HG03354 (cell line): ENCODE data around the gene UGT1A3.

Experiments
- ATAC-seq: cut with Tn5 transposase; IDR thresholded peaks from one replicate; pipeline ENCODE4 v1.9.1; 2021; ENCODE audit warnings: mild to moderate bottlenecking; ENCODE audit not compliant: unreplicated experiment, poor library complexity, severe bottlenecking

UGT1A3 gene

DNA sequence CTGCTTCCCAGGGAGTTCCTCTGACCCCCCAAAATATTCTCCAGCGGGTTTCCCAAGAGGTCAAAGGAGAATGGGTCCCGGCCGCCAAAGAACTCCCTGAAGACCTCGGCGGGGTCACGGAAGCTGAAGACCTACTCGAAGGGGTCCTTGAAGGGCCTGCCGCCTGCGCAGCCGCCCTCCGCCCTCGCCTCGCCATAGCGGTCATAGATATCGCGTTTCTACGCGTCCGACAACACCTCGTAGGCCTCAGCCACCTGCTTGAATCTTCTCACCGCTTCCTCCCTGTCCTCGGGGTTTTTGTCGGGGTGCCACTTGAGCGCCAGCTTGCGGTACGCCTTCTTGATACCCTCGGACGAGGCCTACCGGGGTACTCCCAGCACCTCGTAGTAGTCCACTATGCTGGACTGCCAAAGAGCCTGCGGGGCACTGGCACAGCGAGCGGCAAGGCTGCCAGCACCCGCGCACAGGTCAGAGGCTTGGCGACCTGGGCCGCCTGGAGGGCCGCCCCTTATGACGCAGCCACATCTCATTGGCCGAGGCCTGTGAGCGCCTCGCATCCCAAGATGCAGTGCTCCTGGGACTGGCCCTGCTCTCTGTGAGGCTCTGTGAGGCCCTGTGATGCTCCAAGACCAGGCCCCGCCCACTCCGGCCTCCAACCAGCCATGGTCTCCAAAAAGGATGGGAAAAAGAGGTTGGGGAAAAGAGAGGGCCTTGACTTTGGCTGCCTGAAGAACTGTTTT, 26.2 kb downstream of the UGT1A3 start:
- no peak for ATAC-seq

DNA sequence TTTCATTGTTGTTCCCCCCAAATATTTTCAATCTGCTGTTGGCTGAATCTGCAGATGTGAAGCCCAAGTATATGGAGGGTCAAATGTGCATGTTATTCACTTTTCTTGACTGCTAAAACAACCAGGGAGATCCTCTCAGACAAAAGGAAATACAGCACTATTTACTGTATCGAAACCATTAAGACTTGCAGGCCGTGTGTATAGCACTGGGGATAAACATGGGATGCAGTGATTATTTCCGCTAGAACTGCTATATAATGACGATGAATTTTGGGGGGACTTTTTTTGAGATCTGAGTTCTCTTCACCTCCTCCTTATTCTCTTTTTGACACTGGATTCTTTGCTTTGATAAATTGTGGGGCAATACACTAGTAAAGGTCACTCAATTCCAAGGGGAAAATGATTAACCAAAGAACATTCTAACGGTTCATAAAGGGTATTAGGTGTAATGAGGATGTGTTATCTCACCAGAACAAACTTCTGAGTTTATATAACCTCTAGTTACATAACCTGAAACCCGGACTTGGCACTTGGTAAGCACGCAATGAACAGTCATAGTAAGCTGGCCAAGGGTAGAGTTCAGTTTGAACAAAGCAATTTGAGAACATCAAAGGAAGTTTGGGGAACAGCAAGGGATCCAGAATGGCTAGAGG, 27.7 kb downstream of the UGT1A3 start:
- ATAC-seq: no peak

DNA sequence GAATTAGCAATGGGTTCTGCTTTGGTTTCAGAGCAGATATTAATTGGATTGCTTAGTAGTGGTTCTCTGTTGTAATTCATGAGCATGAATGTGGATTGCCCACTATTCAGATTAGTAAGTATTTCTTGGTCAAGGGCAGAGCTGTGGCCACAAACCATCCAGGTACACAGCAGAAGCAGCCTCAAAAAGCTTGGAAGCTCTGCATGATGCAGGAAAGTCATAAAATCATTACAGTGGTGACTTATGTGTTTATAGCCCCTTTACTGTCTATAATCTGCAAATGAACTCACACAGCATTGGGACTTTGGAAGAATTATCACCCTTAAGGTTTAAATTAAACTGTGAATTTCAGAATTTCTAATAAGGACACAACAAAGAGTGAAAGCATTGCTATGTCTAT, 29.3 kb downstream of the UGT1A3 start:
- no peak for ATAC-seq

DNA sequence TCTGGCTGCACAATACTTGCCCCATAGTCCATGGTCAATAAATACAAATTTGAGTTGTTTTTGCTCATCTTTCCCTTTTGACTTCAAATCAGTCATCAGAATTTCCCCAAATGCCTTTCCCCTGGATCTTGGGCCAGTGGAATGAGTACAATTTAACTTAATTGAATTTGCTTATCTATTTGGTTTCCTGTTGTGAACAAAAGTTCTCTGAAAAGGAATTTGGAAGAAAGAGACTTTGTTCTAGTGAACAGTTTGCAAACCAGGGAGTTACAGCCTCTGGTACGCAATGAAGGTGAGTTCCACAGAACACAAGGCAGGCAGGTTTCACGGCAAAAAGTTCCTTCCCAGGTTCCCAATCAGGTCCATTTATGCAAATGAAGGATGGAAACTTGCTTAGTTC, 30.0 kb downstream of the UGT1A3 start:
- no peak for ATAC-seq

DNA sequence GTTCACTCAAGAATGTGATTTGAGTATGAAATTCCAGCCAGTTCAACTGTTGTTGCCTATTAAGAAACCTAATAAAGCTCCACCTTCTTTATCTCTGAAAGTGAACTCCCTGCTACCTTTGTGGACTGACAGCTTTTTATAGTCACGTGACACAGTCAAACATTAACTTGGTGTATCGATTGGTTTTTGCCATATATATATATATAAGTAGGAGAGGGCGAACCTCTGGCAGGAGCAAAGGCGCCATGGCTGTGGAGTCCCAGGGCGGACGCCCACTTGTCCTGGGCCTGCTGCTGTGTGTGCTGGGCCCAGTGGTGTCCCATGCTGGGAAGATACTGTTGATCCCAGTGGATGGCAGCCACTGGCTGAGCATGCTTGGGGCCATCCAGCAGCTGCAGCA, 31.2 kb downstream of the UGT1A3 start, which contains the start of gene UGT1A1:
TSS of gene UGT1A1 (plus strand) at position 228 of the 400 bp plus-strand sequence. CDS start at position 246, 18 bp downstream.
- no peak for ATAC-seq

DNA sequence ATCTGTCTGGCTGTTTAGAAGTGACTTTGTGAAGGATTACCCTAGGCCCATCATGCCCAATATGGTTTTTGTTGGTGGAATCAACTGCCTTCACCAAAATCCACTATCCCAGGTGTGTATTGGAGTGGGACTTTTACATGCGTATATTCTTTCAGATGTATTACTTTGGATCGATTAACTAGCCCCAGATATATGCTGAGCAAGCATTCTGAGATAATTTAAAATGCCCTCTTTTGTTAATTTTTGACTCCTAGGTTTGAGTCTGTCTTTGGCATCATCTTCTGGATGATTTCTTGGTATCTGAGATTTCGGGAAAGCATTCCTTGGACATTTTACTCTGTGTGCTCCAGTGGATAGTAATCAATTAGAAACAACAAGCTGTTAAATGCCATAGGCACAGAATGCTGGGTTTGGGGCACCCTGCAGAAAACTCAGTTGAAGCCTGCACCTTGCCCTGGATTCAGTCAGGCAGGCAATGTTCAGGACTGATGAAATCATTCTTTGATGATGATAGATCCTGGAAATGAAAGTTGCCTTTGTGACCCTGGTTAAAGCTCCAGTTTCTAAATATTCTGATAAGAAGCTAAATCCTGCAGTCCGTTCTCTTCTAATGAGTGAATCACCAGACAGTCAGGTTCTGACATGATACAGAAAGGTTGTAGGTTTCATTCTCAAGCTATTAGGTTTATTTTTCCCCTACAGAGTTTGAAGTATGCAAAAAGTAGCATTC, 32.4 kb downstream of the UGT1A3 start:
- no peak for ATAC-seq

DNA sequence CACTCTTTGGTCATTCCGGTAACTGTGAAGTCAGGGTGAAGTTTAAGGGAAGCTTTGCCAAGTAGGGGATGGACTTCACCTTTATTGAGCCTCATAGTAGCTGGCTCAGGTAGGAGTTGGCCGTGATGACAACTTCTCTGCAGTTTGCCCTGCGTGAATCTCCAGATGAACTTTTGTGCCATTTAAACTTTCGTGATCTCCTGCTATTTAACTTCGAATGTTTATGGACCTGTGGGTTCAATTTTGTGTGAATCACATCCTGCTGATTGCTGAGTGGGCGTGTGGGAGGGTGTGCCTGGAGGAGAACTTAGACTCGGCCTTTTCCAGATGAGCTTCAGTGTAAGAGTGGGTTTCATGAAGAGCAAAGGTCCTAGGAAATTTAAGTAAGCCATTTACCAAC, 35.4 kb downstream of the UGT1A3 start:
- no peak for ATAC-seq

DNA sequence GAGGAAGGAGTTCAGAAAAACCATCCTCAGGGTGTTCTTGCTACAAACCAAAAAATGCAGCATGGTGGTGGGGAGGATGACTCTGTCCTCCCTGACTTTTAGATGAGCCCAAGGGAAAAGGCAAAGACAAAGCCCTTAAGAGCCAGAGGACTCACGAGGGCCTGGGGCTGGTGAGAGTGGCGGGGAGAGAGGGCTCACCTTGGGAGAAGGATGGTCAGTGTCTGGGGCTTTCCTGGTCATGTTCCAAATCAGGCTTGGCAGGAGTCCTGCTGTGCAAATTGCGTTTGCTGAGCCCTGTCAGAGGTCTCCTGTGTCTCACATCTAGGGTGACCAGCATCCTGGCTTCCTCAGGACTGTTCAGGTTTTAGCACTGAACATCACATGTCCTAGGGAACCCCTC, 35.9 kb downstream of the UGT1A3 start:
- no peak for ATAC-seq

DNA sequence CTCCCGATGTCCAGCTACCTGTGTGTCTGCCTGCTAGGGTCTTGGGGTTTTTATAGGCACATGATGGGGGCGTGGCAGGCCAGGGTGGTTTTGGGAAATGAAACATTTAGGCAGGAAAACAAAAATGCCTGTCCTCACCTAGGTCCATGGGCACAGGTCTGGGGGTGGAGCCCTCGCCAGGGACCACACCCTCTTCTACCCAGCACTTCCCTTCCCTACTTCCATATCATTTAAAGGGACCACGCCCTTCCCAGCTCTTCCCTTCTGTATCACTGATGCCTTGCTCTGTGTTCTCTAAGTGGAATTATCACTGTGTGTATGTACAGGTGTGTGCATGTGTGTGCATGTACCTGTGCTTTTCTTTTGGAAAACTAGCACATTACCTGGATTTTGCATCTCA, 37.6 kb downstream of the UGT1A3 start:
- ATAC-seq: no peak

DNA sequence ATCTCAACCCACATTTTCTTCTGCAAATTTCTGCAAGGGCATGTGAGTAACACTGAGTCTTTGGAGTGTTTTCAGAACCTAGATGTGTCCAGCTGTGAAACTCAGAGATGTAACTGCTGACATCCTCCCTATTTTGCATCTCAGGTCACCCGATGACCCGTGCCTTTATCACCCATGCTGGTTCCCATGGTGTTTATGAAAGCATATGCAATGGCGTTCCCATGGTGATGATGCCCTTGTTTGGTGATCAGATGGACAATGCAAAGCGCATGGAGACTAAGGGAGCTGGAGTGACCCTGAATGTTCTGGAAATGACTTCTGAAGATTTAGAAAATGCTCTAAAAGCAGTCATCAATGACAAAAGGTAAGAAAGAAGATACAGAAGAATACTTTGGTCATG, 39.2 kb downstream of the UGT1A3 start:
- no peak for ATAC-seq

DNA sequence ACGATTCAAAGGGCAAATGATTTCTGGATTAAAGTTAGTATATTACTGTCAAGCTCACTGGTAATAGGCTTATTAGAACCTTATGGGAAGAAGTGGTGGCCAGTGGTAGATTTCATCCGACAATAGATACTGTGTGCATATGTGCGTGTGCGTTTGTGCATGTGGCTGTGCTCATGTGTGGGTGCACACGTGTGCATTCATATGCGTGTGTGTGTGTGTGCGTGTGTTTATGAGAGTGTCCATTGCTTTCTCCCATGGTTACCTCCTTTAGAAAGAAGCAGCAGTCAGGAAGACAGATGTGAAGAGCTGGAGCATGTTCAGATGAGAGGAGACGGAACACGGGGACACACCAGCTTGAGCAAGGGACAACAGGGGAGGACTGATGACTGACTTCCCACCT, 40.4 kb downstream of the UGT1A3 start:
- ATAC-seq: no peak

DNA sequence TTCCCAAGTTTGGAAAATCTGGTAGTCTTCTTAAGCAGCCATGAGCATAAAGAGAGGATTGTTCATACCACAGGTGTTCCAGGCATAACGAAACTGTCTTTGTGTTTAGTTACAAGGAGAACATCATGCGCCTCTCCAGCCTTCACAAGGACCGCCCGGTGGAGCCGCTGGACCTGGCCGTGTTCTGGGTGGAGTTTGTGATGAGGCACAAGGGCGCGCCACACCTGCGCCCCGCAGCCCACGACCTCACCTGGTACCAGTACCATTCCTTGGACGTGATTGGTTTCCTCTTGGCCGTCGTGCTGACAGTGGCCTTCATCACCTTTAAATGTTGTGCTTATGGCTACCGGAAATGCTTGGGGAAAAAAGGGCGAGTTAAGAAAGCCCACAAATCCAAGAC, 43.3 kb downstream of the UGT1A3 start:
- no peak for ATAC-seq

DNA sequence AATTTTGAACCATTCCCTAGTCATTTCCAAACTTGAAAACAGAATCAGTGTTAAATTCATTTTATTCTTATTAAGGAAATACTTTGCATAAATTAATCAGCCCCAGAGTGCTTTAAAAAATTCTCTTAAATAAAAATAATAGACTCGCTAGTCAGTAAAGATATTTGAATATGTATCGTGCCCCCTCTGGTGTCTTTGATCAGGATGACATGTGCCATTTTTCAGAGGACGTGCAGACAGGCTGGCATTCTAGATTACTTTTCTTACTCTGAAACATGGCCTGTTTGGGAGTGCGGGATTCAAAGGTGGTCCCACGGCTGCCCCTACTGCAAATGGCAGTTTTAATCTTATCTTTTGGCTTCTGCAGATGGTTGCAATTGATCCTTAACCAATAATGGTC, 43.7 kb downstream of the UGT1A3 start:
- ATAC-seq: no peak

DNA sequence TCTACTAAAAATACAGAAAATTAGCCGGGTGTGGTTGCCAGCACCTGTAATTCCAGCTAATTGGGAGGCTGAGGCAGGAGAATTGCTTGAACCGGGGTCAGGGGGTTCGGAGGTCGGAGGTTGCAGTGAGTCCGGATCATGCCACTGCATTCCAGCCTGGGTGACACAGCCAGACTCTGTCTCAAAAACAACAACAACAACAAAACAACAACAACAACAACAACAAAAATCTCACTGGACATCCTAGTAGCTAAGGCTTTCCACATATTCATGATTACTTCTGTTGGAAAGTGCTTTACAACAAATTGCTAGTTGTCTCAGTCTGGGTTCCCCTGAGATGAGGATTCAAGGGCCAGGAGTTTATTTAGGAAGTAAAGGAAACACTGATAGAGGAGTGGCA, 45.0 kb downstream of the UGT1A3 start:
- ATAC-seq: no peak

DNA sequence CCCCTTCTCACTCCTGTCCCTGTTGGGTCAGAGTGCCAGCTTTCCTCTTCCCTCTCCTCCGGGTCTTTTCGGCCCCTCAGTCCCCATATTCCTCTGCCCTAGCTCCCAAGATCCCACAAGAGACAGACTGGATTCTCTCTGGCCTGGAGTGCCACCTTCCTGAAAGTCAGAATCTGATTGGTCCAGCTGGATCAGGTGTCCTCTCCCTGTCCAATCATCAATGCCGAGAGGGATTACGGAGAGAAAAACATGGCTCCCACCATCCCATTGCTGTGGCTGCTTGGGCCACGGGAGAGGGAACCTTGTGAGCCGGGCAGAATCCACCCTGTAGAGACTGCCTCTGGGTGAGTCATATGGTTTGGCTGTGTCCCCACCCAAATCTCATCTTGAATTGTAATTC, 46.6 kb downstream of the UGT1A3 start:
- ATAC-seq: no peak

DNA sequence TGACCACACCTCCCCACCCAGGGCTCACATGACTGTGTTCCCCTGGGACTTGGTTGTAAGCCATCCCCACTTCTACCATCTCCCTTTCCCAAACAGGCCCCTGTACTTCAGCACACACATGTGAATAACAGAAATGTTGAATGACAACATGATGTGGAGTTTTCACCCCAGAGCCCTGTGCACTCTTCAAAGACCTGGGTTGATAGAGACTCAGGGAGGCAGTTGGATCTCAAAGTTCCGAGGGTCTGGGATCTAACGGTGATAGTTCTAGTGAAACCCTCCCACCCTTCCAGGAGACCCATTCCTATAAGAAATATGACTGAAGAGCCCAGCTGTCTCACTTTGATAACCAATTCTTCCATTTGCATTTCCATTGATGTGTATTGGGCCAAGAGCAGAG, 49.2 kb downstream of the UGT1A3 start, which contains the start of gene MROH2A:
TSS of gene MROH2A (plus strand) at position 301 of the 400 bp plus-strand sequence. CDS start 1,029 bp downstream, outside the sequence.
- ATAC-seq: no peak

DNA sequence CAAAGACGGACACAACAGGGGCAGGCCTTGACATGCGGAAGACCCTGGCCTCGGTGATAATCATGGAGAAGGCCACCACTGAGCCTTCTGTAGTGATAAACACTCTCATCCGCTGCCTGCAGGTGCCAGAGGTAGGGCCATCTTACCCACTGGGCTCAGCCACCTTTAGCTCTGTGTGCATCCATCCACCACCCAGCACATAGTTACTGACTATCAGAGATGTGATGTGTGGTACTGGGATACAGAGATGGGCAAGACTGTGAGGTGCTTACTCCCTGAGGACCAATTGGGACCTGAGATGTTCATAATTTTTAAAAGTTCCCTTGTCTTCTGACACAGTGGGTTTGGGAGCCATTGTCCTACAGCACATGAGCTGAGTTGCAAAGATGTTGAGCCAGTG, 50.9 kb downstream of the UGT1A3 start:
- ATAC-seq: no peak

DNA sequence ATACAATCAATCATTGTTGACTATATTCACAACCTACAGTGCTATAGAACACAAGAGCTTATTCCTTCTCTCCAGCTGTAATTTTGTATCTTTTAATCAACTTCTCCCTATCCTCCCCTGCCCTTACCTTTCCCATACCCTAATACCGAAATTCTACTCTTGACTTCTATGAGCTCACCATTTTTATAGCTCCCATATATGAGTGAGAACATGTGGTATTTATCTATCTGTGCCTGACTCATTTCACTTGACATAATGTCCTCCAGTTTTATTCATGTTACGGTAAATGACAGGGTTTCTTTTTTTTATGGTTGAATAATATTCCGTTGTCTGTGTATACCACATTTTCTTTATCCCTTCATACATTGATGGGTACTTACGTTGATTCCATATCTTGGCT, 51.9 kb downstream of the UGT1A3 start:
- no peak for ATAC-seq

DNA sequence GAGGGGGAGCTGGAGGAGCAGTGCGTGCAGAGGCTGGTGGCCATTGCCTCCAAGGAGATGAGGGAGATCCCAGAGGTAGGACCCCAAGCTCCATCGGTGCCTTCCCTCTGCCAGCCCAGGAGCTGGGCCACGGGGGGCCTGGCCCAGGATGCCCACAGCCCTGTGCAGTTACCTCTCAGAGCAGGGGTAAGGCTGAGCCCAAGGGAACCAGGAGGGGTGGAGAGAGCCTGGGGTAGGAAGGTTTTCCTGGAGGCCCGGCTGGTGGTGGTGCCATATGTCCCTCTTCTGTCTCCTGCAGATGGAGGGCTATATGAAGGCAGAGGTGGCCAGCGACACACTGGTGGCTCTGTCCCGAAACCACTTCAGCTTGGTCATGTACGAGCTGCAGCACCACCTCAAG, 60.7 kb downstream of the UGT1A3 start:
- ATAC-seq: no peak

DNA sequence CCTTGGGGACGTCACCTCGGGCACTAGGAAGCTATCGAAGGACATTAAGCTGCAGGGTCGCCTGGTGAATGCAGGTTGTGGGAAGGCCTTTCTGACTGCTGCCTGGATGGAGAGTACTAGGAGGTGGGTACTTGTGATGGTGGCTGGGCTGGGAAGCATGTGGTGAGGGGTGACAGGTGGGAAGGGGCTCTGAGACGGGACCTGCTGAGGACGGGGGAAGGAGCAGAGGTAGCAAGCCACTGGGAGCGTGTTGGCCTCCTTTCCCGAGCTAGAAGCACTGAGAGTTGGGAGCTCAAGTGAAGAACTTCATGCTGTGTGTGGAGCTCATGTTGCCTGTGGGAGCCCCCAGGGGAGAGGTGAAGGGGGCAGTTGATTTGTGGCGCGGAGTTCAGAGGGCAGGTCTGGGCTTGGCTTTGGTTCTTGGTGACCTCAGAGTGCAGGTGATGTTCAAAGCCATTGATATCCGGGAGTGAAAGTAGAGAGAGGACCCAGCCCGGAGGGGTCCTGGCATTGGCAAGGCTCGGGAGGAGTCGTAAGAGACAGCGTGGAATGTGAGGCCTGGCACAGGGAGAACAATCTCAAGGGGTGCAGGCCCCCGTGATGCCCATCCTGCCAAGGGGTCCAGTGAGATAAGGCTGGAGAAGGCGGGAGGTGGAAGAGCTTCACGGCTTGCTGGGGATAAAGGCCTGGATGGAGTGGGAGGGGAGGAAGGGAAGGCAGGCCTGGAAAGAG, 62.5 kb downstream of the UGT1A3 start:
- no peak for ATAC-seq
